HUDEP-2 (cell line): ENCODE measurements around the gene SPTBN2.

Source experiments
- DNase-seq, 76 experiments: peaks; one replicate each; lab custom pipeline; 2025; ENCODE audit not compliant: unreplicated experiment in 76 of 76; lab: John Stamatoyannopoulos, UW

The SPTBN2 gene

DNA sequence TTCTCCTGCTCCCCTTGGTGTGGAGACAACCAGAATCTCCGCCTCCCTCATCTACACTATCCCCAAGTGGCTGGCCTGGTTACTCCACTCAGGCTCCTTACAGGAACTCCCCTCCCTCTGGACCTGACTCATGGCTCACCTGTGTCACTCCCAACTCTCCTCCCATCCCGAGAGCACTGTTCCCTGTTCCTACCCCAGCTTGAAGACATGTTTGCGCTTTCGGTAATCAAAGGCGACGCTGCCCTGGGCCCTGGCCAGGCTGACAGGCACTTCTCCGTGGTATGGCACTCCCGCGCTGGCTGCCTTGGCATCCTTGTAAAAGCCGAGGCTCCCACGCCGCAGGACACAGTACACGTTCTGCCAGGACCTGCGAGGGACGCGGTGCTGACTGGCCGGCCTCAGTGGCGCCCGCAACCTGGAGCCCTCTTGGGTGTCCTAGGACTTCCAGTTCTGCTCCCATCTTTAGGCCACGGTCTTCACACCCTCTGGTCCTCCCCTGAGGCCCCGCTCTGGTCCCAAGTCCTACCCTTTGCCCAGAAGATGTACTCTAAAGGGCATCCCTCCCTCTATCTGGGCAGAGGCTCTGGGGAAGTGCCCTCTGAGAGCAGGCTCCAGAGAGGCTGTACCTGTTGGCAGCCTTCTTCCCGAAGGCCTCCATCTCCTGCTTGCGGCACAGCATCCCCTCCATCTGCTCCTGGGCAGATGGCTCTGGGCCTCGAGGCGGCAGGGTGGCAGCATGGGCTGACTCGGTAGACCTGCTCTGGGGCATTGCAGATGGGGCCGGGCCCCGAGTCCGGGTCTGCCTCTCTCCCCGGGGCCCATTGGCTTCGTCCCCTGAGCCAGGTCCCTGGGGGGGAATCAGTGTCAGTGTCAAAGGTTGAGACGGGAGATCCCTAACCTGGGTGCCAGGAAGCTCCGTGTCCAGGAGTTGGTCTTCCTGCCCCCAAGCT lies 41.9 kb downstream of the SPTBN2 start:
- DNase-seq: no peak

DNA sequence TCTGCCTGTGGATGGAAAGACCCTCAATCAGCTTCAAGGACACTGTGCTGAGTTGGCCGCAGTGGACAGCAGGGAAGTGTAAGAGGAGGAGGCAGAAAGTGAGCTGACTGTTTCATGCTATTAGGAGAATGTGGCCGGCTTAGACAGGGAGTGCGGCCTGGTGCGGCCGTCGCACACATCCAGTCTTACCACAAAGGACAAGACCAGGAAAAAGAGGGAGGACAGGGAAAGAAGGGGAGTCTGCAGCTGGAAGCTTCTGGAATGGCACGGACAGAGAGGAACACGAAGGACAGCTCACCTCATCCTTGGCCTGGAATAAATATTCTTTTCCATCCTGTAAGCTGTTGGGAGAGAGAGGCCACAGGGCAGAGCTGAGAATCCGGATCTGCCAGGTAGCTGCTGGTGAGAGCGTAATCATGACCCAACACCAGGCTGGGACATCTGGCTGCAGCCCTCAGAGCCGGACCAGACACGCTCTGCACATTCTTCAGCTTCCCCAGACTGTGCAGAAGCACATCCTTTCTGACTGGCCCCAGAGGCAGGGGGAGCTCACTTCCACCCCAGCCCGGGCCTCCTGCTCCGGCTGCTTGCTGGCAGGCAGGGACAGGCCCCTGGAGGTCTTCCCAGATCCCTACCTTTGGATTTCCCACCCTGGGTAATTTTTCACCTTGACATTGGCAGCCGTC lies 42.8 kb downstream of the SPTBN2 start:
- DNase-seq: no peak

DNA sequence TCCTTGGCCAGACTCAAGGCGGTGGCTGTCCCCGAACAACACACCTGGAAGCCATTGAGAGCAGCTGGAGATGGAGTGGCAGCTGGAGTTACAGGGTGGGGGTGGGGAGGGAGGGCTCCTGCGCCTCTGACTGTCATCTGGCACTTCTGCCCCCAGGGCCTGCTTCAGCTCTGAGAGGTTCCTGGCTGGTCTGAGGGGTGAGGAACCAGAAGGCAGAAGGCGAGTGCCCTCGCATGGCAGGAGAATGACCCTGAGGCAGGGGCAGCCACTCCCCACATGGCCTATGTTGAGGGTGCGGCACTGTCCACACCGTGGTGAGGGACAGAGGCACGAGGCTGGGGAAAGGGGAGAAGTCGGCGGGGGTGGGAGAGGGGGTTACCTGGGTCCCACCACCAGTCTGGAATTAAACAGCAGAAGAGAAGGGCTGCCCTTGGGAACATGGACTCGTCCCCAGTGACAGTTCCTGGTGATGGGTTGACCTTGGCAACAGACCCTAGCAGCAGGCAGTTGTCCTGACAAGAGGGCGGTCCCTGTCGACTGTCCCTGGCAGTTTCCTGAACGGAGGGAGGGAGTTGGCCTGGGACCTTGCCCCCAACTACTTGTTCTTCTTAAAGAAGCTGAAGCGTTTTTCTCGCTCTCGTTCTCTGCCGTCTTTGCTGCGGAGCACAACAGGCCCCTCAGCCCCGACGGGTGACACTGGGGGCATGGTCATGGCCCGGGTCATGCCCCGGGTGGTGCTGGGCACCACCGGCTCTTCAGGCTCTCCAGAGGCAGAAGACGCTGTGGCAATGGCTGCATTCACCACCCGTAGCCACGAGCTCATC lies 43.5 kb downstream of the SPTBN2 start:
- DNase-seq: no peak

DNA sequence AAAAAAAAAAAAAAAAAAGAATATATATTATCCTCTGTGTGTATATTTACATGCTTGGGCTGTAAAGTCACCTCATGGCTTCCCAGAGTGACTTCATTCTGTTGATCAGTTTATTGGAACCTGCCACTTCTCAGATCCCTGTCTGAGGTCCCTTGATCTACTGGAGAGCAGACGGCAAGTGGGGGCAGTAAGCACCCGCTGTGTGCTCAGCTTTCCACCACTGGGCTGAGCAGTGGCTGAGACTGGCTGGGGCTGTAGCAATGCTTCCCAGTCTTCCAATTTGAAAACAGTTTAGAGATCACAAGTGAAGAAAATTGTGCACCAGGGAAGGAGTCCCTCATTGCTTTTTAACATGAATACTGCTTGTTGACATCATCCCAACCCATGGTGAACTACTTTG lies 44.4 kb downstream of the SPTBN2 start:
- DNase-seq: no peak

DNA sequence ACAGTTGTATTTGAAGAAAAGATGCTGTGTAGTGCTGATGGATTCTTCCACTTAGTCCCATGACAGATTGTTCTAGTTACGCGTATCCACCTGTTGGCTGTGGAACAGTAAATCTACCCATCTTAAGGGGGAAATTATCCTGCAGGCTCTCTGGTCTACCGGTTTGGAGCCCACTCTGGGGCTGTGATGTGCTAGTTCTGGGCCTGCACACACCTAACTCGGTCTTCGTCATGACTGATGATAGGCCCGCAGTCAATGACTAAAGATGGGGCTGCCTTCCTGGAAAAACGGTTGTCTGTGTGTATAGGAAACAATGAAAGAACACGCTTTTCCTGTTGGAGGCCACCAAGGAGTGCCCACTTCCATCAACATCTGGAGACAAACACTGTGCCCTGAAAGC lies 45.1 kb downstream of the SPTBN2 start:
- no peak for DNase-seq

DNA sequence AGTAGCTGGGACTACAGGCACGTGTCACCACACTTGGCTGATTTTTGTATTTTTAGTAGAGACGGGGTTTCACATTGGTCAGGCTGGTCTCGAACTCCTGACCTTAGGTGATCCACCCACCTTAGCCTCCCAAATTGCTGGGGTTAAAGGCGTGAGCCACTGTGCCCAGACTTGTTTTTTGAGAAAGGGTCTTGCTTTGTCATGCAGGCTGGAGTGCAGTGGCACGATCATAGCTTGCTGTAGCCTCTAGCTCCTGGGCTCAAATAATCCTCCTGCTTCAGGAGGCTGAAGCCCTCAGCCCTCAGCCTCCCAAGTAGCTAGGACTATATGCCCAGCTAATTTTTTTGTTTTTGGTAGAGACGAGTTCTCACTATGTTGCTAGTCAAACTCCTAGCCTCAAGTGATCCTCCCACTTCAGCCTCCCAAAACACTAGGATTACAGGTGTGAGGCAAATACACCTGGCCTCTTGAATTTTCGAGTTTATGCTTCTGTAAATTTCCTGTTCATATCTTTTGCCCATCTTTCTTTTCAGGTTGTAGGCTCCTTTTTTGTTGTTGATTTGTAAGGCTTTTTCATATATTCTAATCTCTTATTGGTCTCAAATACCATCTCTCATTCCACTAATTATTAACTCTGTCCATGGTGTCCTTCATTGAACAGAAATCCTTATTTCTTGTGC lies 47.9 kb downstream of the SPTBN2 start:
- DNase-seq: no peak

DNA sequence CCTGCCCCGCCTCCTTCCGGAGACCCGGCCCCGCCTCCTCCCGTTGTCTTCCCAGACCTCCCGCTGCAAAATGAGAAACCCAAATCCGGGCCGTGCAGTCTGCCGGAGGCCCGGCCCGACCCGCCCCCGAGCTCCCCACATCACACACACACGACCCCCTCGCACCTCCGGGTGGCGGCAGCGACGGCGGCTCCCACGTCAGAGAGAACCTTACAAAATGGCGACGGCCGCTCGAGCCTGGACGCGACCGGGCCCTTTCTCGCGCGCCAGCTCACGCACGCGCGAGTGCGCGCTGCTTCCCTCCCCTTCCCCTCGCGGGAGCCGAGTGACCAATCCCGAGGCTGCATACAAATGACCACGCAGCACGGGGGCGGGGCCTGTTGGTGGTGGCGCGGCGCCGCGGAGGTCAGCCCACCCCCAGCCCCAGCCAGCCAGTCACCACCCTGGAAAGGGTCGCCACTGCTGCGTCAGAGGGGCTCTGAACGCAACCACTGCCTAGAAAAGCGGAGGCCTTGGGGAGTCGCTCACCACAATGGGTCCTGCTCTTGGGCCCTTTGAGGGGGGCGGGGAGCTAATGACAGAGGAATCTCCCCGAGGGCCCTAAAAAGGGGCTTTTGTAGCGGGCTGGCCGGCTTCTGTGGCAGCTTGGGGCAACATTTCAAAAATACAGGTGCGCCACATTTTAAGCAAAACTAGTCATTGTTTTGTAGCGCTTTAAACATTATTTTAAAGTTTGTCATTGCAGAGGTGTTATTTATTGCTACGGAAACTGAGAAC lies 51.2 kb downstream of the SPTBN2 start, which contains the start of gene RBM4B:
Gene RBM4B, minus strand, starts transcription at position 289 of the 777 bp plus-strand sequence. CDS start 808 bp downstream, outside the sequence.
- peak in 74 of 76 experiments; percentile 33 to 94 (median 84) for DNase-seq

DNA sequence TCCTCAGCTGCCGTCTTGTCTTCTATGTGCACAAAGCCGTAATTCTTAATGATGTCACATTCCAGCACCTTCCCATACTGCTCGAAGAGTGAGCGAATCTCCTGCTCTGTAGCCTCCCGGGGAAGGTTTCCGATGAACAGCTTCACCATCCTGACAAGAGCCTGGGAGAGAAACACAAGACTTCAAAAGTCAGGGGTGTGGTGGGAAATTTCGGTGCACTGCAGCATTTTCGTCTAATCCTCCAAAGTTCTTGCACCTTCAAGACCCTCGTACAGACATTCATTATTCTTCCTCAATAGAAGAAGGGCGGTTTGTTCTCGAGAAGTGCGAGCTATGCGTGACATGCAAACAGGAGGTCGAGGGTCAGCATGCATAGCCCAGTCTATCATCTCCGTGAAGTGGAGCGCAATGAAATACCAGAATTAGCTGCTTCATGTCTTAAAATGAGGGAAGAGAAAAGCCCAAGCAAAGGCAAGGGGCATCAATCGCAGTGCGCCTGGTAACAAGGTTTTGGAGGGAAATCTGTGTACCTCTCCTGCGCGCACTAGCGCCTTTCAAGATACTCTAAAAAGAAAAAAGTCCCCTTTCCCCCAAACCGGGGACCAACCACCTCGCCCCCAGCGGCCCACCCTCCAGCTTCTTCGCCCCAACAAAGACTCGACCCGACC lies 52.0 kb downstream of the SPTBN2 start:
- DNase-seq: no peak

DNA sequence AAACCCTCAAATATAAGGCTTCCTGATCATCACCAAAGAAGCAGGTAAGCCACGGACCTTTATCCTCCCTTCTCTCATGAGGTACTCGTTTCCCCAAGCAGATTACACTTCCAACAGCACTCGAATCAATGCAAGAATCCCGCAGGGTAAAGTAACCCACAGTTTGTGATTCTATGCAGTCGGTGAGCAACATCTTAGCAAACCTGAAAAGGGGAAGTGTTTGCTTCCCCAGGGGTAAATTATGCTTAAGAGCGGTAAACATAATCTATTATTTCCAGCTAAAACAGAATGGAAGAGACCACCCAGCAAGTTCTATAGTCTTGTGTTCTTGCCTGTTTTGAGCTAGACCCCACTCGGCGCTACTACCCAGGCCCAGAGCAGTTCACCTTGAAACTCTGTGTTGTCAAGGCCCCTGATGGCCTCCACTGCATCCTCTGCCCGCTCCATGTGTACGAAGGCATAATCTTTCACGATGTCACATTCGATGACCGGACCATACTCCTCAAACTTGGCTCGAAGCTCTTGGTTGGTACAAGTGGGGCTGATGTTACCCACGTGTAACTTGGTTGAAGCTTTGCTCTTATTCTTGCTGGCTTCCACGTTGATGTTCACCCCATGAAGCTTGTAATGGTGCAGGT lies 52.6 kb downstream of the SPTBN2 start:
- no peak for DNase-seq

DNA sequence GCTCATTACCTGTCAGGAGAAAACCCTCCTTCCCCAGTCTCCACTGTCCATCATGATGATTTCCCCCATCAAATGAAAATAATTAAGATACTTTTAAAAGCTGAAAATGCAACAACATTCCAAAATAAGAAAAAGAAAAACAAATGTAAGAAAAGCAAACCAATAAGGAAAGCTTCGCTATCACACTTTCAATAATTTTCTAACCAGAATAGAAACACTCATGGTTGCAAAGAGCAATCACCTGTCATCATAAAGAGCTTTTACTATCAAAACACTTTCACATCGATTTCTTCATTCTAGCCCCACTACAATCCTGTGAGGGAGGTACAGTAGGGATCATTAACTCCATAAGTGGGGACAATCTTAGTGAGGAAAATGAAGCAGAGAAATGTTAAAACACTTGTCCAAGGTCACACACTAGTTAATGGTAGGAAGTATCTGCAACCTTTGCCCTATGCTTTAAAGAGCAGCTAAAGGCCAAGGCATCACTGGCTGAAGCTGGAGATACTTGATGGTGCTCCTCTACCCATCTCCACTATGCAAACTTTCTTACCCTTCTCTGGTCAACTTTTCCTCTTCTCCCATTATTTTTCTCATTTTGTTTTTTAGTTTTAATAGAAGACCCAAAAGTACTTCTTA lies 53.9 kb downstream of the SPTBN2 start:
- no peak for DNase-seq

DNA sequence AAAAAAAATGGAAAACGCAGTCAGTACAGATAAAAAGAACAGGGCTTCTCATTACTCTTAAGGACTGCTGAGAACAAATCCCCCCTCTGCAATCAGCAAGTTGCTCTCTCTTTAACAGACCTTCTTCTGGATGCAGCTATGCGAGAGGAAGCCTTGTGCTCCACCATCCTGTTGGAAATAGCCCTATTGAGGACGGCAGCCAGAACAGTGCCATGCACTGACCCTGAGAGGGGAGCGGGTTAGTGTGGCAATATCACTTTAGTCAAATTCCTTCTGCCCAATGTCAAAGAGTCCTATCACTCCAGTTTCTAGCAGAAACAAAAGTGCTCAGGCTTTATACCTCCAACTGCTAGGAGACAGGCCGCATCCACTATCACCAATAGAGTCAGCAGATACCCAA lies 58.2 kb downstream of the SPTBN2 start:
- DNase-seq: no peak

DNA sequence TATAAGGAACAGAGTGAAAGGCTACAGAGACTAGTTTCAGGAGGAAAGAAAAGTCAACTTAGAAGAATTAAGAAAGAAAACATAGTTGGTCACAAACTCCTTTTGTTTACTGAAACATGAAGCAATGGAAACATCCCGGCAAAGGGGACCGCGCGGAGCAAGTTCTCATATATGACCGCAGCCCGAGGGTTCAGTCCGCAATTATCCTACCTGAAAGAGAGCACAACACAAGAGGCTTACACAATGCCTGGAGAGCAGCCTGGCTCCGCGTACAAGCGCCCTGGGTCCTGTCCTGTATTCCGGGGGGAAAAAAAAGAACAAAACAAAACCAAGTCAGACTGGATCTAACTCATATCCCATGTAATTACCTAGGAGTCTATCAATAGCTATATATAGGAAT lies 63.6 kb downstream of the SPTBN2 start:
- DNase-seq: no peak

DNA sequence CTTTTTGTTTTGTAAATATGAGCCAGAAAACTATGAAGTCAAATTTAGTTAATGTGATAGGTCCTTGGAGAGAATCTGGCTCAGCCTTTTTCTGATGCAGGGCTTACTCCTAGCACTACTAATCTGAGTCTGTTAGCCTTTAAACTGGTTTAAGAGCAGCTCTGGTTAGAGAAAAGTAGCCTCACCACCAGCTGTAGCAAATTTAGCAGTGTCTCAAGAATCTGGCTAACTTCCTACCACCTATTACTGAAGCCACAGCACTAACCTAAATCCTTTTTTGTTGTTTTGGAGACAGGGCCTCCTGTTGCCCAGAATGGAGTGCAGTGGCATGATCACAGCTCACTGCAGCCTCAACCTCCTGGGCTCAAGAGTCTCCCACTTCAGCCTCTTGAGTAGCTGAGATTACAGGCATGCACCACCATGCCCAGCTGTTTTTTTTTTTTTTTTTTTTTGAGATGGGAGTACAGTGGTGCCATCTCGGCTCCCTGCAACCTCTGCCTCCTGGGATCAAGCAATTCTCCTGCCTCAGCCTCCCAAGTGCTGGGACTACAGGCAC lies 65.2 kb downstream of the SPTBN2 start:
- DNase-seq: no peak

DNA sequence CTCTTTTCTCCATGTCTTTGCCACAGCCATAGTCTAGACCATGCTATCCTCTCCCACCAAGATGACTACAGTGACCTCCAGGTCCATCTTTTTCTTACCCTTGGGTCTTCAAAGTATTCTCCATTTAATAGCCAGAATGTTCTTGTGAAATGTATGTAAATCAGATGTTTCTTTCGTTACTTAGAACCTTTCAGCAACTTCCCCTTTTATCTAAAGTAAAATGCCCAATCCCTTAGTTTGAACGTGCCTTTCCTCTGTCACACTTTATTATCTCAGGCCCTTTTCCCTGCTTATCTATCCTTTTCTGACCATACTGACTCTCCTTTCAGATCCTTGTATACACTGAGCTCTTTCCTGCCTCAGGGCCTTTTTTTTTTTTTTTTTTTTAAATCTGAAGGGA lies 69.3 kb downstream of the SPTBN2 start:
- peak in 2 of 76 experiments; percentile 19 to 28 for DNase-seq

DNA sequence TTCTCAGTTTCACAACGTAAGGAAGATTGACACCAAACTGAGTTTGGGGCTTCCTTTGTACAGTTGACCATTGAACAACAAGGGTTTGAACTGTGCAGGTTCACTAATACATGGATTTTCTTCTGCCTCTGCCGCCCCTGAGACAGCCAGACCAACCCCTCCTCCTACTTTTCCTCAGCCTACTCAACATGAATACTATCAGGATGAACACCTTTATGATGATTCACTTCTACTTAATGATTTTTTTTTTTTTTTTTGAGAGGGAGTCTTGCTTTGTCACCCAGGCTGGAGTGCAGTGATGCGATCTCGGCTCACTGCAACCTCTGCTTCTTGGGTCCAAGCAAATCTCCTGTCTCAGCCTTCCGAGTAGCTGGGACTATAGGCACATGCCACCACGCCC lies 75.9 kb downstream of the SPTBN2 start:
- DNase-seq: no peak

DNA sequence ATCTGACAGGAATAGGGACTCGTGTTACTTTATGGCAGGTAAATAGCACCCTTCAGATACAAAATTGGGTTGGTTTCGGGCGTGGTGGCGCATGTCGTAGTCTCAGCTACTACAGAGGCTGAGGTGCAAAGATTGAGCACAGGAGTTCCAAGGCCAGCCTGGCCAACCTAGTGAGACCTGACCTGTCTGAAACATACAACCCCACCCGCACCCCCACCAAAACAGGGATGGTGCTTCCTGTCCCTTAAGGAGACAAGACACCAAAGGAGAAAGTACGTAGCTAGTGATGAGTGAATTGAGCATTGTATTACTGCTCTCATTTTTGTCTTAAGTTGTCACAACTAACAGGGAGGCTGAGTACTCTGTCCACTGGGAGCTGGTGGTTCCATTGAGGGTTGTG lies 76.4 kb downstream of the SPTBN2 start:
- no peak for DNase-seq

DNA sequence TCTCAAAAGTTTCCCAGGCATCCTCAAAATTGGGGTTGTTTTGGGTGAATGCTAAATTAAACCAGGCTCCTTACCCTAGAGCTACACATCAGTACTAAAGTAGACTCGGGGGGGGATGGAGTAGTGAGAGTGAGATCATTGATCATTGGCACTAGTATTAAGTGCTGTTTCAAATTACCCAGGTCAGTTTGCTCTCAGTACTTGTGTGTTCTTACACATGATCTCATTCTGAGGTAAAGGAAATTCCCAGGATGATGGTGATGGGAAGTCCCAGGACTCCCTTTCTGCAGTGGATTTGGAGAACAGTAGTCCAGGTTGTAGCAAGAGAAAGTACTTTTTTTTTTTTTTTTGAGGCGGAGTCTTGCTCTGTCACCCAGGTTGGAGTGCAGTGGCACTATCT lies 78.0 kb downstream of the SPTBN2 start:
- DNase-seq: no peak

DNA sequence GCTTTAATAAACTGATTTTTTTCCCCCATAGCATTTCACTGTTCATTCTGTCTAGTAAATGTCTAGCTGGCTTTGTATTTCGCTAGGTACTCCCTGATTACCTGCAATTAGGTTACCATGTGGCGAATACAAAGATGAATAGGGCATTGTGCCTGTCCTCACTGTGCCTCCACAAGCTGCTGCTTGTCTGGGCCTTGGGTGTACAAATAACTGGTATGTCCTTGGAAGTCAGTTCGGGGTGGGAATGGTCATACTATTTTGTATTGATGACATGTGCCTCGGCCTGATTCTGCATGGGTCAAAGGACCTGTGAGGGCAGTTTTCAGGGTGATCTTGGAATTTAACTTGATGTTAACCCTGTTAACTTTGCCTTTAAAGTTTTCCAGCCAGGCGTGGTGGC lies 79.1 kb downstream of the SPTBN2 start:
- DNase-seq: no peak
